Coronary artery (tissue), 2 donors: Measurements from ENCODE around the gene FZD8.

ENCODE experiments used
- DNase-seq: peaks from one replicate; pipeline ENCODE4 v3.0.0-alpha.2; 2017; ENCODE audit warnings: low spot score
- H3K27ac ChIP-seq, 2 donors: fragments of 200-600 bp; sonication (generic); one replicate each; pipeline ENCODE4 v1.5.1; 2016 to 2019
- H3K4me3 ChIP-seq: fragments of 200-600 bp; sonication (generic); 2 replicates; pipeline ENCODE4 v1.5.1; 2016; ENCODE audit warnings: mild to moderate bottlenecking, moderate library complexity
- TF ChIP-seq, protein P1 (sequence below): fragments of 200-600 bp; sonication (generic); IDR thresholded peaks from one replicate; pipeline ENCODE4 v1.5.1; 2019; ENCODE audit warnings: antibody characterized with exemption

Gene FZD8

DNA sequence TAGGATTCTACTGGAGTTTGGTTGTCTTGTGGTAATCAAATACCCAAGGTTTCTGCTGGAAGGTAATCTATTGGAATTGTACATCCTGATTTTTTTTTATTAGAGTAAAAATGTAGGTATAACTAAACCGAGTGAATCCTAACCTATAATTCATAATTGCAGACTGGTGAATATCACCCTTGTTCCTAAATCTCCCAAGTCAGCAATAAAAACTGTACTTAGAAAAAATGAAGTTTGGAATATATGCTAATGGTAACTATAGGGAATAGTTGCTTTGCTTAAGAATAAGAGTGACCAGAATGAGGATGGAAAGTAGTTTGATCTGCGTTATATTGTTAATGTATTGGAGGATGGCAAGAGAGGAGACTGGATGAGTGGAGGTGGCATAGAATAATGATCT is 10.7 kb upstream of the FZD8 start:
- no peak for DNase-seq
- Histone ChIP-seq H3K4me3 (no peak overlapping the region), H3K27ac (no peak overlapping the region)
- TF ChIP-seq, protein P1, sequence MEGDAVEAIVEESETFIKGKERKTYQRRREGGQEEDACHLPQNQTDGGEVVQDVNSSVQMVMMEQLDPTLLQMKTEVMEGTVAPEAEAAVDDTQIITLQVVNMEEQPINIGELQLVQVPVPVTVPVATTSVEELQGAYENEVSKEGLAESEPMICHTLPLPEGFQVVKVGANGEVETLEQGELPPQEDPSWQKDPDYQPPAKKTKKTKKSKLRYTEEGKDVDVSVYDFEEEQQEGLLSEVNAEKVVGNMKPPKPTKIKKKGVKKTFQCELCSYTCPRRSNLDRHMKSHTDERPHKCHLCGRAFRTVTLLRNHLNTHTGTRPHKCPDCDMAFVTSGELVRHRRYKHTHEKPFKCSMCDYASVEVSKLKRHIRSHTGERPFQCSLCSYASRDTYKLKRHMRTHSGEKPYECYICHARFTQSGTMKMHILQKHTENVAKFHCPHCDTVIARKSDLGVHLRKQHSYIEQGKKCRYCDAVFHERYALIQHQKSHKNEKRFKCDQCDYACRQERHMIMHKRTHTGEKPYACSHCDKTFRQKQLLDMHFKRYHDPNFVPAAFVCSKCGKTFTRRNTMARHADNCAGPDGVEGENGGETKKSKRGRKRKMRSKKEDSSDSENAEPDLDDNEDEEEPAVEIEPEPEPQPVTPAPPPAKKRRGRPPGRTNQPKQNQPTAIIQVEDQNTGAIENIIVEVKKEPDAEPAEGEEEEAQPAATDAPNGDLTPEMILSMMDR: no peak

DNA sequence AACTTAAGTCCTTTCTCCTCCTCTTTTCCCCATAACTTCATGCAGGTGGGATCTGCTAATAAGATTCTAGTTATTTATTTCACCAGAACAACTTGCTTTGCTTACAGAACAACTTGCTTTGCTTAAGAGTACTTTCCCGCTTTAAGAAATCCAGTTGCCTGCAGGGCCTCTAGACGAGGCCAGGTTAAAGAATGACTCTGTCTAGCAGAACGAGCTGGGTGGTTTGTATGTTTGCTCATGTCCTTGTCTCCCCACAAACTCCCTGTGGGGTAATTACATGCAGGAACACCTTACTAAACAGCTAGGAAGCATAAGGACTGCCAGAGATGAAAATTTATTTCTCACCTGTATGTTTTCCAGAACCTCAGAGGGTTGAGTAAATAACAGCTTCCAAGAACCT is 8.8 kb upstream of the FZD8 start:
- no peak overlapping the region for H3K4me3 ChIP-seq
- TF ChIP-seq, protein P1: no peak
- no peak for DNase-seq
- H3K27ac ChIP-seq: no peak overlapping the region

DNA sequence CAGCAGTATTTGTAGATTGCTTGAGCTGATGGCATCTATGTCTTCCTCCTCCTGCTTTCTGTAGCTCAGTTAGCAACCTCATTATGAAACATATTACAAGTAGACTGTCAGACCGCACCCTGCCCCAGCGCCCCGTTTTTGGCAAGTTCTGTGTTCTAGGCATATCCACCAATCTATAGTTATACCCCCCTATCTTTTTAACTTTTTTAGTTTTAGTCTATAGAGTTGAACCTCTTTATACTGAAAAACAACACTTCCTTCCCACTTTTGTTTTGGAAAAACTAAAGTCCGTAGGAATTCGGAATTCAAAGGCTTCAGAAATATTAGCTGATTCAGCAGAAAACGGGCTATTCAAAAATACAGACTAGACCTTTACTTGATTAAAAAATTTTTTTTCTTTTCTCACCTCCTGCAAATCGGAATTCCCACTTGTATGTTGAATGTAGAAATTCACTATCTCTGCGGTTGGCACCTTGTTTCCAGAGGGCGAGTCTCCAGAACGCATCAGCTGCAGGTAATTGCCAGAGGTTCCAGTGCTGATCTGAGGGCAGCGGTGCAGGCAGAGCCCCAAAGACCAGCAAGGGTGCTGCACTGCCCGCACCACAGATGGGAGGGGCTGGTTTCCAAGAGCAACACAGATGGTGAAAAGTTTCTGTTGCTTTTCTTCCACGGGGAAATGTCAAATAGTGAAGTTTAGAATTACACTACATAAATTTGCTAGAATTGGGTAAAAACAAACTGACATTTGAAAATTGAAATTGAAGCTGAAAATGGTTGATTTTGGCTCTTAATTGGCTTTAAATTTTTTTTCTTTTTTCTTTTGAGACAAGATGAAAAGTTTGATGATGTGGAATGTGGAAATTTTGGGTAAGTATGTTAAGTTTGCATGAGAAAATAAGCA is 2.2 kb upstream of the FZD8 start:
- Histone ChIP-seq H3K4me3 (peak overlapping the region; percentile 81), H3K27ac (peak overlapping the region in 1 of 2 donors; percentile 81)
- no peak for DNase-seq
- TF ChIP-seq, protein P1: no peak

DNA sequence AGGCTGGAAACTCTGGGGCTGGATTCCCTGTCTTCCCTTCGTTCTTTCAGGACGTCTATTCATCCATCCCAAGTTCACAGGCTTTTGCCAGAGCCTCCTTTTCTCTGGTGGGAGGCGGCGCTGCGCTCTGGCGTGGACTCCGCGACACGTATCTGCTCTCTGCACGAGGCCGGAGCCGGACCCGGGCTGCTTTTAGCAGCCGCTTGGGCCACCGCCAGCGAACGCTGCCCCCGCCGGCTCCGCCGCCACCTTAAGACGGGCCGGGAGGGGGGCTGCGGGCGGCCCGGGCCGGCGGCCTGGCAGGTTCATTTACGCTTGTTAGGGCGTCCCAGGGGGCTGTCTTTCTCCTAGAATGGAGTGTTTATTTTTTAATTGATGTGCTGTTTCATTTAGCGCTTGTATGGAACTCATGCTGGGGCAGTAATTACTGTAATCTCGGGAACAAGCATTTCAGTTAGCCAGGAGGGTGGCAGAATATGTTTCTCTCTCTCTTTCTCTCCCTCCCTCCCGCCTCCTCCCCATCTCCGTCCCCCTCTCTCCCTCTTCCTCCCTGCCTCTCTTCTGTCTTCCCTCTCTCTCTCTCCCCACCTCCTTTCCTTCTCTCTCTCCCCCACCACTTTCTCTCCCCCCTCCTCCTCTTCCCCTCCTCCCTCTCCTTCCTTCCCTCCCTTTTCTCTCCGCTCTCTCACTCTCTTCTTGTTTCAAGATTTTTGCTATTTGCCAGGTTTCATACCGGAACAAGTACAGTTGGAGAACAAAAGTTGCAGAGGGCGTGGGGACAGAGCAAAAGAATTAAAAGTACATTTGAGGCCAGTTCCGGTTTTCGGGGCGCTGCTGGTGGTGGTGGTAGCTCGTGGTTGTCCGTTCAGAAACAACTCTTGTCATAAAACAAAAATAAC is 1.3 kb upstream of the FZD8 start:
- TF ChIP-seq, protein P1: no peak
- H3K4me3 ChIP-seq: peak overlapping the region; percentile 81
- peak; percentile 81 for DNase-seq
- H3K27ac ChIP-seq: peak overlapping the region; percentile 76 to 81

DNA sequence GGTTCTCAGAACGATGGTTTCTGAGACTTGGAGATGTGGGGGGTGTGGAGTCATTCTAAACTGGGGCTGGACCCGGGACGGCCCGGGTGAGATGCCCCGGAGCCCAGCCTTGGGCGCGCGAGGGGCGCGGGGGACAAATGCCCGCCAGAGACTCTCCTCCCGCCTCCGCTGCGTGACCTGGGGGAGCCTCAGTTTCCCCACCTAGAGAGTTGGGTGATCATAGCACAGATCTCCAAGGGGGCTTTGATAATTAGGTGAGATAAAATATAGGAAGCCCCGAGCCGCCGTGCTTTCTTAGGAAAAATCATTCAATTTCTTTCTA is 658 bp upstream of the FZD8 start:
- H3K27ac ChIP-seq: peak overlapping the region; percentile 76 to 91
- DNase-seq: no peak
- TF ChIP-seq, protein P1: no peak
- H3K4me3 ChIP-seq: peak overlapping the region; percentile 81

DNA sequence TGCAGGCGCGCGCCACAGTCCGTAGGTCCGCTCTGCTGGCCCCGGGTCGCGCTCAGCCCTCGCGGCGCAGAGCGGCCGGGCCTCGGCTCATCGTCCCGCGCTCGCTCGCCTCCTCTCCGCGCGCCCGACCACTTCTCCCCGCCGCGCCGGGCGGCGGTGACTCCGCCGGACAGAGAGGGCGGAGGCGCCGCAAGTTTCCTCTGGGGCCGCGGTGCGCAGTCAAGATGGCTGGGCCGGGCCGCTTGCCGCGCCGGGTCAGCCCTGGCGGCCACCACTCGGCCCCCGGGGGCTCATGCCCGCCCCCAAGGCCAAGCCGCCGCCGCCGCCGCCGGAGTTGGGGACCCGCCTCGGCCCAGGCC is 441 bp downstream of the FZD8 start:
- TF ChIP-seq, protein P1: no peak
- Histone ChIP-seq H3K27ac (peak overlapping the region; percentile 76 to 91), H3K4me3 (peak overlapping the region; percentile 81)
- DNase-seq: no peak
